Activated naive CD8-positive, alpha-beta T cell treated with anti-CD3 and anti-CD28 coated beads, Interleukin-2, amount 50 U/mL, for 24 hours (primary cell): ENCODE results near the gene RAD52.

Experiments
- ATAC-seq: fragments of 150-1000 bp; cut with Tn5 transposase; one replicate; pipeline ENCODE4 v1.10.0; 2021
- DNase-seq: peaks from one replicate; pipeline ENCODE4 v3.0.0; 2021
- H3K27ac Mint-ChIP-seq: one replicate; pipeline ENCODE4 v1.8.0; 2021; ENCODE audit warnings: mild to moderate bottlenecking, mixed read lengths
- H3K27me3 Mint-ChIP-seq: one replicate; pipeline ENCODE4 v1.8.0; 2021; ENCODE audit warnings: mixed read lengths
- H3K36me3 Mint-ChIP-seq: one replicate; pipeline ENCODE4 v1.8.0; 2021; ENCODE audit warnings: low read depth, mixed read lengths
- H3K4me1 Mint-ChIP-seq: one replicate; pipeline ENCODE4 v1.8.0; 2021; ENCODE audit warnings: mixed read lengths
- H3K4me3 Mint-ChIP-seq: one replicate; pipeline ENCODE4 v1.8.0; 2021; ENCODE audit warnings: mild to moderate bottlenecking, moderate library complexity, mixed read lengths
- H3K9me3 Mint-ChIP-seq: one replicate; pipeline ENCODE4 v1.8.0; 2021; ENCODE audit warnings: mixed read lengths

RAD52 gene

GRCh38 chr12:979349-979748 is 29.9 kb upstream of the RAD52 start:
- Mint-ChIP-seq H3K36me3 (no peaks in the 10 kb centered on the region), H3K4me1 (peaks cover 4% of the 10 kb centered on the region), H3K9me3 (no peaks in the 10 kb centered on the region)

GRCh38 chr12:977156-977555 is 27.7 kb upstream of the RAD52 start:
- Mint-ChIP-seq H3K27ac (no peak overlapping the region), H3K9me3 (no peaks in the 10 kb centered on the region), H3K36me3 (no peaks in the 10 kb centered on the region), H3K27me3 (no peaks in the 10 kb centered on the region), H3K4me3 (no peak overlapping the region), H3K4me1 (peaks cover 4% of the 10 kb centered on the region)
- no peak for ATAC-seq
- DNase-seq, result no peak

More at GRCh38 chr12:979349-979748, 29.9 kb upstream of the RAD52 start:
- ATAC-seq (no peak), DNase-seq (no peak)
- no peak overlapping the region for H3K27ac Mint-ChIP-seq
- H3K4me3 Mint-ChIP-seq, result no peak overlapping the region
- no peaks in the 10 kb centered on the region for H3K27me3 Mint-ChIP-seq

GRCh38 chr12:976644-977043 is 27.1 kb upstream of the RAD52 start:
- Mint-ChIP-seq H3K27me3 (no peaks in the 10 kb centered on the region), H3K9me3 (no peaks in the 10 kb centered on the region), H3K27ac (no peak overlapping the region), H3K4me3 (no peak overlapping the region), H3K36me3 (no peaks in the 10 kb centered on the region), H3K4me1 (peaks cover 4% of the 10 kb centered on the region)
- DNase-seq (no peak), ATAC-seq (no peak)

- ATAC-seq, result no peak
These were observed 24.9 kb upstream of the RAD52 start for GRCh38 chr12:974271-974862.

GRCh38 chr12:971991-972390 is 22.5 kb upstream of the RAD52 start:
- H3K27ac Mint-ChIP-seq, result no peak overlapping the region
- H3K36me3 Mint-ChIP-seq, result no peaks in the 10 kb centered on the region
- no peak for ATAC-seq
- no peak overlapping the region for H3K4me3 Mint-ChIP-seq
- DNase-seq, result no peak
- no peaks in the 10 kb centered on the region for H3K27me3 Mint-ChIP-seq
- no peaks in the 10 kb centered on the region for H3K9me3 Mint-ChIP-seq
- no peaks in the 10 kb centered on the region for H3K4me1 Mint-ChIP-seq

More at GRCh38 chr12:974271-974862, 24.9 kb upstream of the RAD52 start:
- no peak overlapping the region for H3K4me3 Mint-ChIP-seq
- H3K27me3 Mint-ChIP-seq, result no peaks in the 10 kb centered on the region
- no peaks in the 10 kb centered on the region for H3K9me3 Mint-ChIP-seq
- H3K4me1 Mint-ChIP-seq, result no peaks in the 10 kb centered on the region
- no peaks in the 10 kb centered on the region for H3K36me3 Mint-ChIP-seq
- no peak for DNase-seq
- no peak overlapping the region for H3K27ac Mint-ChIP-seq

- no peaks in the 10 kb centered on the region for H3K27me3 Mint-ChIP-seq
- H3K4me3 Mint-ChIP-seq, result no peak overlapping the region
- H3K4me1 Mint-ChIP-seq, result no peaks in the 10 kb centered on the region
- H3K27ac Mint-ChIP-seq, result no peak overlapping the region
- no peak for DNase-seq
- ATAC-seq, result no peak
- no peaks in the 10 kb centered on the region for H3K36me3 Mint-ChIP-seq
- H3K9me3 Mint-ChIP-seq, result no peaks in the 10 kb centered on the region
These were observed 20.3 kb upstream of the RAD52 start for GRCh38 chr12:969821-970220.

- Mint-ChIP-seq H3K27ac (no peak overlapping the region), H3K27me3 (no peaks in the 10 kb centered on the region), H3K36me3 (no peaks in the 10 kb centered on the region), H3K4me1 (no peaks in the 10 kb centered on the region), H3K9me3 (no peaks in the 10 kb centered on the region), H3K4me3 (no peak overlapping the region)
- DNase-seq (no peak), ATAC-seq (no peak)
These were observed 19.1 kb upstream of the RAD52 start for GRCh38 chr12:968545-968944.

GRCh38 chr12:967641-968040 is 18.1 kb upstream of the RAD52 start:
- Mint-ChIP-seq H3K4me1 (no peaks in the 10 kb centered on the region), H3K27me3 (no peaks in the 10 kb centered on the region), H3K36me3 (no peaks in the 10 kb centered on the region), H3K27ac (no peak overlapping the region), H3K4me3 (no peak overlapping the region), H3K9me3 (no peaks in the 10 kb centered on the region)
- DNase-seq (no peak), ATAC-seq (no peak)

GRCh38 chr12:966724-967123 is 17.2 kb upstream of the RAD52 start:
- Mint-ChIP-seq H3K36me3 (no peaks in the 10 kb centered on the region), H3K4me1 (peaks cover 4% of the 10 kb centered on the region), H3K4me3 (no peak overlapping the region), H3K27ac (no peak overlapping the region), H3K9me3 (no peaks in the 10 kb centered on the region), H3K27me3 (no peaks in the 10 kb centered on the region)
- DNase-seq (no peak), ATAC-seq (no peak)

GRCh38 chr12:958588-959123 is 9.2 kb upstream of the RAD52 start:
- no peaks in the 10 kb centered on the region for H3K36me3 Mint-ChIP-seq
- H3K27me3 Mint-ChIP-seq, result no peaks in the 10 kb centered on the region
- H3K4me3 Mint-ChIP-seq, result no peak overlapping the region
- DNase-seq, result no peak
- H3K9me3 Mint-ChIP-seq, result no peaks in the 10 kb centered on the region
- ATAC-seq, result peak; percentile 28
- H3K27ac Mint-ChIP-seq, result peak overlapping the region; percentile 49
- peaks cover 4% of the 10 kb centered on the region for H3K4me1 Mint-ChIP-seq

- ATAC-seq (no peak), DNase-seq (no peak)
- no peaks in the 10 kb centered on the region for H3K27me3 Mint-ChIP-seq
- no peak overlapping the region for H3K27ac Mint-ChIP-seq
- no peaks in the 10 kb centered on the region for H3K36me3 Mint-ChIP-seq
- H3K4me3 Mint-ChIP-seq, result no peak overlapping the region
- H3K9me3 Mint-ChIP-seq, result no peaks in the 10 kb centered on the region
- no peaks in the 10 kb centered on the region for H3K4me1 Mint-ChIP-seq
These were observed 6.4 kb upstream of the RAD52 start for GRCh38 chr12:955939-956338.

GRCh38 chr12:954741-955140 is 5.2 kb upstream of the RAD52 start:
- peaks cover 6% of the 10 kb centered on the region for H3K4me1 Mint-ChIP-seq
- H3K9me3 Mint-ChIP-seq, result no peaks in the 10 kb centered on the region
- H3K36me3 Mint-ChIP-seq, result no peaks in the 10 kb centered on the region
- ATAC-seq (no peak), DNase-seq (no peak)
- H3K4me3 Mint-ChIP-seq, result no peak overlapping the region
- H3K27me3 Mint-ChIP-seq, result no peaks in the 10 kb centered on the region
- H3K27ac Mint-ChIP-seq, result no peak overlapping the region

GRCh38 chr12:953776-954175 is 4.3 kb upstream of the RAD52 start:
- Mint-ChIP-seq H3K9me3 (no peaks in the 10 kb centered on the region), H3K4me1 (peaks cover 15% of the 10 kb centered on the region), H3K27ac (no peak overlapping the region), H3K4me3 (no peak overlapping the region), H3K27me3 (peaks cover 2% of the 10 kb centered on the region), H3K36me3 (peaks cover 7% of the 10 kb centered on the region)
- DNase-seq (no peak), ATAC-seq (no peak)

GRCh38 chr12:951176-951575 is 1.7 kb upstream of the RAD52 start:
- H3K27me3 Mint-ChIP-seq, result peaks cover 2% of the 10 kb centered on the region
- no peak overlapping the region for H3K4me3 Mint-ChIP-seq
- no peak for ATAC-seq
- H3K27ac Mint-ChIP-seq, result no peak overlapping the region
- H3K9me3 Mint-ChIP-seq, result no peaks in the 10 kb centered on the region
- H3K4me1 Mint-ChIP-seq, result peaks cover 33% of the 10 kb centered on the region
- DNase-seq, result no peak
- H3K36me3 Mint-ChIP-seq, result peaks cover 13% of the 10 kb centered on the region

GRCh38 chr12:948238-948637 is 1.3 kb downstream of the RAD52 start:
- Mint-ChIP-seq H3K27me3 (peaks cover 2% of the 10 kb centered on the region), H3K4me1 (peaks cover 51% of the 10 kb centered on the region), H3K36me3 (peaks cover 23% of the 10 kb centered on the region), H3K9me3 (no peaks in the 10 kb centered on the region), H3K27ac (peak overlapping the region; percentile 36), H3K4me3 (peak overlapping the region; percentile 97)
- DNase-seq, result no peak
- no peak for ATAC-seq

GRCh38 chr12:946631-947030 is 2.9 kb downstream of the RAD52 start:
- Mint-ChIP-seq H3K4me3 (peak overlapping the region; percentile 27), H3K9me3 (no peaks in the 10 kb centered on the region), H3K27me3 (peaks cover 2% of the 10 kb centered on the region), H3K4me1 (peaks cover 51% of the 10 kb centered on the region), H3K36me3 (peaks cover 31% of the 10 kb centered on the region), H3K27ac (peak overlapping the region; percentile 32)
- no peak for DNase-seq
- no peak for ATAC-seq
